GM19467 (cell line): ENCODE results near the gene ZEB2.

Source experiments
- ATAC-seq: cut with Tn5 transposase; IDR thresholded peaks from one replicate; pipeline ENCODE4 v1.9.1; 2021; ENCODE audit warnings: mild to moderate bottlenecking, moderate library complexity; ENCODE audit not compliant: unreplicated experiment

The ZEB2 gene

DNA sequence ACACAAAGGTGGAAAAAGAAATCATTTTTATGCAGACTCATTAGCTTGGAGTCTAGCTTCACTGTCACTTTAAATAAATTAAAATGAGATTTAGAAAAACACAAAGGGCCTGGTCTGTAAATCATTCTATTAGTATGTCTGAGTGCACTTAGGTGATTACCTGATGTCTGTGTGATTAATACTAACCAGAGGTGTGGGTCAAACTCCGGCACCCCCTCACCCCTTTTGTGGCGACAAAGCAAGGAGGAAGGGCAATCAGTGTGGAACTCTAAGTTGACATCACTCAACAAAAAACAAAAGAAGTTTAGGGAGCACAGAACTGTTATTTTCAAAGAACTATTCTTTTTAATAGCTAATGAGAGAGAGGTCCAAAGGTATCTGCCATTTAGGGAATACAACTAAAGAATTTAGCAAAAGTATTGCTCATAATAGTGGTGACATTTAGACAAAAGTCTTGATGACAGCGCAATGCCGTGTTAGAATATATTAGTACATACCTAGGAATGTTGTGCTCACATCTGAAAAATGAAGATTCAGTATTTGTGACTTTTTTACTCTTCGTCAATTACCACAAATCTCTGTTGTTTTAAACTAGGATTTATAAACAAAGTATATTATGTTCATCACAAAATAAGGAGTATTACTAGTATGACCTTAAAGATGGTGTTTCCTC is 66.3 kb downstream of the ZEB2 start:
- no peak for ATAC-seq

- ATAC-seq: no peak
Observed at GRCh38 chr2:144452989-144453336, 67.0 kb downstream of the ZEB2 start.

GRCh38 chr2:144452169-144452988 is 67.5 kb downstream of the ZEB2 start:
- no peak for ATAC-seq

DNA sequence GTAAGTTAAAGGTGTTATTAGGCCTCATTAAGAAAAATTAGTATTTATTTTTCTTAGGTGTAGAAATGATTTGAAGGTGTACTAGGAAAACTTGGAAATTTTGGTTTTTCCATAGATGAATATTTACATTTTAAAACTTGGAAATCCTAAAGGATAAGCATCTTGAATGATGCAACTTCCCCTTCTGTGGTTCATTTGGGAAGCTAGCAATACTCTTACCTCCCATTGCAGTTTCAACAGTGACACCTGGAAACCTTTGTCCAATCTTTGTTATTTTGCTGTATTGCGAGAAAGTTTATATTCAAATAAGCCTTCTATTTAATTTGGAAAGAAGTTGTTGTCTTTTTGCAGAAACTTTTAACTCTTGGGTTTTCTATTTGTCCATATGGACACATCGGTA is 68.5 kb downstream of the ZEB2 start:
- ATAC-seq: no peak

DNA sequence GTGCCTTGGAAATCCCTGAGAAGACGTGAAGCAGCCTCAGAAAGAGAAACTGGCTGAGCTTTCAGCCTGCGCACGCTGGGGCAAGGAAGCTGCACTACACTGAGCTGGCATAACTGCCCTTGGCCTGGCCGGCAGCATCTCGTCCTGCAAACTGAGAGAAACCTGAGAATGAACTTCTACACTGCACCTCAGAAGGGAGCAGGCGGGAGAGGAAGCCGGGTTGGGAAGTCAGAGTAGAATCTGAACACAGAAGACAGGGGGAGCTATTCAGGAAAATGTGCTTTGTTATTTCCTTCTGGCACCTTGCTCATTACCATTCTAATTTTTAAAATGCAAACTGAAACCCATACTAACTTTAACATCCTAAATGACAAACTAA is 70.9 kb downstream of the ZEB2 start:
- peak; percentile 56 for ATAC-seq

DNA sequence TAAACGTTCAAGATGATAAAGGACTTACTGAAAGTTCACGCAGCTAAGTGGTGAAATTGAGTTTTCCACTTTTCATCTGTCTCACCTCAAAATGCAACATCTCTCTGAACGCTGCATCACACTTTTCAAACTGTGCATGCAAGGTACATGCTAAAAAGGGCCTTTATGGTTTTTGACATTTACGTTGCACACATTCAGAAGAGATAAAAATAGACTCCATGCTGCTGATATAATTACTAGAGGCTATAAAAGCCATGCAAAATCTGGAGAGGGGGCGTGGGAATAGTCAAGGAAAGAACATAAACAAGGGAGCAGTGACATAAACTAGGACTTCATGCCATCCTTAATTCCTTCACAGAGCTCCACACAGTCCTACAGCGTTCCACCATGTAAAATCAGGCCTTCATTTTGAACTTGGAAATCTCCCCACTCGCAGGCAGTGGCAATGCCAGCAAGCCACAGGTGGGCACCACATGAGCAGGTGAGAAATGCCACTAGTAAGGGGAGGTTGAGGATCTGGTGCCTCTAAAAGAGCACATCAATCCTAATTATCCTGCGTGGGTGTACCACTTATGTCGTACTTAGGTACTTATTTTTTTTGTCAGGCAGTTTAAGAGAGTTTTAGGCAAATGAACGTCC is 71.4 kb downstream of the ZEB2 start:
- peak; percentile 6 for ATAC-seq

DNA sequence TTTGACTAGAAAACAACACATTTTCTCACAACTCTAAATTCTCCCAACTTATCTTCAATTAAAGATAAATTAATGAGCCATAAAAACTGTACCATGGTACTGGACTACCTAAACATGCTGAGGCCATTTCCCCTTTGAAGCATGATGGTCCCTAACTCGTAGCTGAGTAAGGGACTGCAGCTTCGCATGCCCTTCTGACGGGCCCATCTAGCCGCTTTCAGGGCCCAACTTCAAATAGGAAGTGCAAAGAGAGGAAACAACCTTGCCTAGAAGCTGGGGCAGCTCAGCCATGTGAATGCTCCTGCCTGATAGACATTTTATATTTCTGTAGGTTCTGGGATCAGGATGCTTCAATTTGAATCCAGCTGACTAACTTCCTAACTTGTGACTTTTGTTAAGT is 72.4 kb downstream of the ZEB2 start:
- no peak for ATAC-seq

DNA sequence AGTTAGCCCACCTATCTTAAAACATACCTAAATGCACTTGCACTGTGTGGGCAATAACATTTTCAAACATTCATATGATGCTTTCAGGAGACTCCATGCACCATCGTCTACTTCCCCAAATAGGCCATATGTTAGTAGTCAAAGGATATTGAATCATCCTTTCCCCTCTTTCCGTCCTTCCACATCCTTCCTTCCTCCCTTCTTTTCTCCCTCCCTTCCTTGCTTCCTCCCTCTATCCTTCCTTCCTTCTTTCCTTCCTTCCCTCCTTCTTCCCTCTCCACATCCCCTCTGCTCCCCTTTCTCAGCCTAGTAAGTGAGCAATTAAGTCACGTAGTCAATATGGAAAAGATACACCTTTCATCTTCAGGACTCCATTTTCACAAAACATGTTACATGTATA is 73.8 kb downstream of the ZEB2 start:
- ATAC-seq: no peak

GRCh38 chr2:144445196-144445595 is 74.7 kb downstream of the ZEB2 start:
- no peak for ATAC-seq

DNA sequence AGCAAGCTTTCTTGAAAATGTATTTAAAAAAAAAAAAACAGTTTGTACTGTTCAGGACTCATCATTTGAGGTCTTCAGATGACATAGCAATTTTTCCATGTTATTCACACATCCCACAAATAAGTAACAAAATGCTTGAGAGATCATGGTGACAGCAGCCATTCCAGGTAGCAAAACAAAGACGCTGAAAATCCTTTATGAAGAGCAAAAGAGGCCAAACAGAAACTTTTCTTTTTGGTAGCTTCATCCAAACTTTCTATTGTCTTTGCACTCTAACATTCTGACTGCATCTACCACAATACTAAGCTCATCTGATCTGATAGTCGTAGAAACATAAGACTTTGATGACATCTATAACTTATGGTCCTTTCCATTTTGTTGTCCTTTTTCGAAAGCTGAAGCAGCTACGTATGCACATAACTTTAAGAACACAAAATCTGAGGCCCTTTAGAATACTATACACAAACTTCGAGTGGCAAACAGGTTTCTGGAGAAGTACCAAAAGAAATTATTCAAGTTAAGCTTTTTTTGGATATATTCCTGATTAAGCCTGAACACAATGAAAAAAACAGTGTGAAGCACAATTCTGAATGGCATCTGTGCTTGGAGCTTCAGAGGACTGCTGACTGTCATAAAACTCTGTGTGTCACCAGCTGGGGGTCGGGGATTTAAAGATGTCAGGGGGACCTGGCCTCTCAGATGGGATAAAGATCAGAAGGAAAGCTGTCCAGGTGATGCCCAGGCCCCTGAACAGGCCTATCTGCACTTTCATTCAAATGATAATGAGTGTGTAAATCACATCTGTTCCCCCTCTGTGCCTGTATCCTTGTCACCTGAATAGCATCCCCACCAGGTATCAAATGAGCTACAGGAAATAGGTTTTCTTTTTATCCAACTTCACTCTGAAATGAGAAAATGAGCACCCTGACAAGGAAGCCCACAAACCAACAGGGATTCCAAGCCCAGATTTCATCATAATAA is 75.8 kb downstream of the ZEB2 start:
- ATAC-seq: no peak

GRCh38 chr2:144441711-144442141 is 78.2 kb downstream of the ZEB2 start:
- no peak for ATAC-seq

- ATAC-seq: no peak
Observed at GRCh38 chr2:144439993-144440392, 79.9 kb downstream of the ZEB2 start.

DNA sequence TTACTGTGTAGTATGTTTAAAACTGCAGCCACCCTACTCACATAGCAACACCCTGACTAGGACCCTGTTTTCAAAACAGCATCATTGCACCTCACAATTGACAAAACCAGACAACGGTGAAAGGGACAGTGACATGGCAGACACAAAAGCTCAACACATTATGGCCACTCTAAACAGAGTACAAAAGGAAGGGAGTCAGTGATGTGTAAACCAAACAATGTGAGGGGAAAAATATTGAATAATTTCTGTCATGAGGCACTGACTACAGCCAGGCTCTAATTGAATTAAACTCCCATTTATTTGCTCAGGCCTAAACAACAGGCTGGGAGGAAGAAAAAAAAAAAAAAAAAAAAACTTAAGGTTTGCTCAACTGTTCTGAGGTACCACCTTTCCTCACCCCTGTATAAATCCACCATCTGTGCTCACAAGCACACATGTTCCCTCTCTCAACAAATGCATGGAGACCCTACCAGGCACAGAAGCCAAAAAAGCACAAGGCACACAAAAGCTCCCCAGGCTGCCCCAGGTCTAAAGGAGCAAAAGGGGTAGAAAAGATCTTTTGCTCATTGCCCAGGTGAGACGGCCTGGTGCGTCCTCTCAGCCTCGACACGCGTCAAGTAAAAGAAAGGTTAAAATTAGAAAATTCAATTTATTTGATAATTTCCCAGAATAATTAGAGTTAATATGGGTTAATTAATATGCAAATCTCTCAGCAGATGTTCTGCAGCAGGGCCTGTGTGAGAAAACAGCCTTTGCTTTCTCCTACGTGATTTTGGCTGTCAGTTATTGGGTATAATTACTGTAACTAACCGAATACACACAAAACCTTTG is 80.9 kb downstream of the ZEB2 start:
- no peak for ATAC-seq

GRCh38 chr2:144437636-144438035 is 82.3 kb downstream of the ZEB2 start:
- no peak for ATAC-seq

- no peak for ATAC-seq
Observed at GRCh38 chr2:144434425-144435222, 85.3 kb downstream of the ZEB2 start.

DNA sequence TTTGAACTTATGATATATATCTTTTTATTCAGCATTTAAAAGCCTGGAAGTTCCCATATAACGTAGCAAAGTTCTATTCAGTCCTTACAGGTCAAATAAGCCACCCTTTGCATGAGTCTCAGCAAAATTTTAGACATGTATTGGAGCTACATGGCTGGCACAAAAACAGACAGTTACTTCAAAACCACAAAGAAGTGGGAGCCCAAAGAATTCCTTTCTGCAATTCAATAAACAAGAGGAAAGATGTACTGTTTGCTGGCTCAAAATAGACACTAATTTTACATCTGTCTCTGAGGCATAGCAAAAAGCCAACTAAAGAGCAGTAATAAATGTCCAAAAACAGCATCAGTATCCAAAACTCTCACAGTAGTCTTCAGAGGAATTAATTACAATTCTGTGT is 87.0 kb downstream of the ZEB2 start:
- no peak for ATAC-seq

- no peak for ATAC-seq
Observed at GRCh38 chr2:144431998-144432397, 87.9 kb downstream of the ZEB2 start.

- no peak for ATAC-seq
Observed at GRCh38 chr2:144431392-144431783, 88.5 kb downstream of the ZEB2 start.

DNA sequence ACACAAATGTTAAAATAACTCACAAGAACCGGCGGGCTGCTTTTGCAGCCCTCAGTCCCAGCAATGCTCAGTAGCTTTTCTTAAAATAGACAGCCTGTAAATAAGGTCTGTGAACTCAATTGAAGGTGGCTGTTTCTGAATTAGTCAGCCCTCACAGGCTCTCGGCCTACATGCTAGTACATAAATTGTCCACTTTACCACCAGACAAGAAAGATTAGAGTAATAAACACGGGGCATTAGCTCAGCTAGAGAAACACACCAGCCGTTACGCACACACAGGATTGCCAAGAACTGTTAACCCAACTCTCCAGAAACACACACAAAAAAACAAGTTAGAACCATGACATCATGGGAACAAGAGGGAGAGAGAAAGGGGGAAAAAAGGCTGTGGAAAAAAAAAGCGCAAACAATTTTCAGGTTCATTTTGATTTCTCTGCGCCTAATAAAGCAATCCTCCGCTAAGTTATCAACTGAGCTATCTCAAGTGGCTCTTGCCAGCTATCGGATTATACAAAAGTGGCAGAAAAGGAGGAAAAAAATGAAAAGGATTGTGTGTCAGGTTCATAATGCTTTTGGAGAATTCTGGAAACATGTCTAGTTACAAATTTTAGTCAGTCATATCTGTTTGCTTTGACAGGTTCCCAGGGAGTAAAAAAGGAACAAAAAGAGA is 89.1 kb downstream of the ZEB2 start:
- peak; percentile 82 for ATAC-seq
